GM21717 (cell line): Measurements from ENCODE around the gene ZNF426.

ENCODE experiments used
- ATAC-seq: cut with Tn5 transposase; IDR thresholded peaks from one replicate; pipeline ENCODE4 v1.9.1; 2021; ENCODE audit warnings: mild to moderate bottlenecking, moderate library complexity; ENCODE audit not compliant: unreplicated experiment

The ZNF426 gene

DNA sequence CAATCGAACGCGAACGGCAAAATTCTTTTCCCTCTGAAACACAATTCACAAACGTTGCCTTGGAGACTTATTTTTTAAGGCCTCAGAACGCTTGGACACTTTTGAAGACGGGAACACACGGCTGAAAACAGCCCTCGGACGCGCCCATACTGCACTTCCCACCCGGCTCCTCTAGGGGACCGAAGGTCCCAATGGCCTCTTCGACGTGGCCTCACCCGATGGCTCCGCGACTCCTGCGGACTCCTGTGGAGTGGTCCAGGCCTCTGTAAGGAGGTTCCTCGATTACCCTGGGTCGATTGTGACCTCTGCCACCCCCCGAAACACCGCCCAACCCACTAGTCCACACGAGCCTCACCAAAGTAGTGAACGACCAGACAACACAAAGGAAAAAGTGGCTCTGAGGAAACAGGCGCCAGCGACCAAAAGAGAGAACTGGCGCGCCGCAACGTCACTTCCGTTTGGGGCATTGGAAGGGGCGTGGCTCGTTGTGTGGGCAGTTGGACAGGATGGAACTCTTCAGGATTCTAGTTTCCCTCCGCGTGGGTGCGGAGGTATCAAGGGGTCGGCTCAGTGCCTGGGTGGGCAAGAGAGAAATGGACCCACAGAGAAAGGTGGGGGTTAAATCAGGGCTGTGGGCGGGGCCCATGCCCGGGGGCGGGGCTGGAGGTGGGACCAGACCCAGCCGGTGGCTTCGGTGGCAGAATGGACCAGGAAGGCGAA lies 40.1 kb downstream of the ZNF426 start, which contains the start of gene ZNF560:
TSS of gene ZNF560 (minus strand) at position 434 of the 720 bp plus-strand sequence. CDS start 23,303 bp downstream, outside the sequence.
- ATAC-seq = no peak

DNA sequence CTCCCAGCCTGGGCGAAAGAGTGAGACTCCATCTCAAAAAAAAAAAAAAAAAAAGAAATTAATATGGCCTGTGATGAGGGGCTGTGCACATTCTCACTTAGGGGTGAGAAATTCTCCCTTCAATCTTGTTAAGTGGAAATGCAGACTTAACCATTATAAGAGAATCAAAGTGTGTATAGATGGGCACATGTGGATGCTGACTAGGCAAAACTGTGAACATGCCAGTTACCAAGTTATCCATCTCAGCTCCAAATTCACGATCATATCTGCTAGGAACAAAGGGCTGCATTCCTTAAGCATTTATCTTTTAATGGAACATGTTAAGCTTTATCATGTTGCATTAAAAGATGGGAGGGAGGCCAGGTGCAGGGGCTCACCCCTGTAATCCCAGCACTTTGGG lies 44.3 kb downstream of the ZNF426 start:
- no peak for ATAC-seq

GRCh38 chr19:9487016-9487415 lies 51.4 kb downstream of the ZNF426 start:
- no peak for ATAC-seq

DNA sequence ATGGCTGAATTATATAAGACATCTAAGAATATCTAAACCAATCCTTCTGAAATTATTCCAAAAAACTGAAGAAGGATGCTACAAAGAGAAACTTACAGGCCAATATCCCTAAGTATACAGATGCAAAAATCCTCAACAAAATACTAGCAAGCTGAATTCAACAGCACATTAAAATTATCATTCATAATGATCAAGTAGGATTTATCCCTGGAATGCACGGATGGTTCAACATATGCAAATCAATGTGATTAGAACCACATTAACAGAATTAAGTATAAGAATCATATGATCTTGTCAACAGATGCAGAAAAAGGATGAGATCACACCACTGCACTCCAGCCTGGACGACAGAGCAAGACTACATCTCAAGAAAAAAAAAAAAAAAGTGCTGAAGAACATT lies 53.3 kb downstream of the ZNF426 start:
- no peak for ATAC-seq

DNA sequence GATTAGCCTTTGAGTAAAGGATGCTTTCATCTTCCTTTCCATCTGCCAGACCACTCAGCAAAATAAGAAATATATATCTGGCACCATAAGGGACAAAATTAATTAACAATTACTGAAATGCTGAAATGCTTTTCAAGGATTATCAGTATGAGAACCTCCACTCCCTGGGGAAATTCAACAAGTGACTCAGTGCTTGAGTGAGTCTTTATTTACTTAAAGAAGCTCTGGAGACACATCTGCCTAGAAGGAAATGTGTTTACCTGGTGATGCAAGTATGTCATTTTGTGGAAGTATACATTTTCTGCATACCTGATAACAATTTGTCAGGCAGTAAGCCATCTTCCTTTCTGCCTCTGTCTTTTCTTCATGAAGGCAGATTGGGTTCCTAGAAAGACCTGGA lies 63.5 kb downstream of the ZNF426 start:
- no peak for ATAC-seq
